ENCODE data around the gene LETMD1. TPM values are rescaled to one million over a fixed set of nuclear protein-coding genes. Genes with fewer than 3 reads are reported as not detected.

LETMD1 gene
- total and polyA plus RNA-seq, 2 of the 13 experiments (the other 11 are each of a cell fraction or from before 2014, with no cell fraction given) = 43.3 to 87.7 TPM

DNA sequence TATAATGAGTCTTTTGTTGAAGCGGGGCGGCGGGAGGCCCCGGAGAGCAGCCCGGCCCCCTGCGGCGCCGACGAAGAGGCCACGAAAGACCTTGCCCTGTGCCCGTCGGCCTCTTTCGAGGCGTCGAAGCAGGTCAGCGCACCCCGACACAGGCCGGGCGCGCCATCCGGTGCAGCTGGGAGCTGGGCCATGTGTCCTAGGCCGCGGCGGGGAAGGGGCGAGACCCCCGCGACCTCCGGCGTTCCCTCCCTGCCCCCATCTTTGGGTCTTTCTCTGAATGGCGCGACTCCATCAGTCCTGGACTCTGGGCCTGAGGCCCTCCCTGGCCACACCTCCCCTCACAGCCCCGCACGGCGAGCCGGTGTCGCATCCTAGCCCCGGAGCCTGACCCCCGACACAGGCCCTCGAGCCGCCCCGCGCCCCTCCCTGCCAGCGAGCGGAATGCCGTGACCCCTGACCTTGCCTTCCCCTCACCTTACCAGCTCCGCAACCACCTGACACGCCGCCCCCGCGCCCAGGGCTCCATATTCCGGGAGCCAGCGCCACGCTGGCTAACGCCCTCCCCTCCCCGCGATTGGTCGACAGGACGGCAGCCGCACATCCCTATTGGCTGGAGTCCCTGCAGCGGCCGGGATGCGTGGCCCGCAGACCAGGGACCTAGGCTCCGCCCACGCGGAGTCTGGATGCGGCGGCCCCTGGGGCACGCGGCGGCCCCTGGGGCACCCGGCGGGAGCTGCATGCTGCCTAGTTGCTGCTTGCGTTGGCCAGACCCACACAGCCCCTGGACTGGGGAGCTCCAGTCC, 22.1 kb upstream of the LETMD1 start, which contains the start of gene SLC11A2 (continued):
- TF ChIP-seq, protein P1, sequence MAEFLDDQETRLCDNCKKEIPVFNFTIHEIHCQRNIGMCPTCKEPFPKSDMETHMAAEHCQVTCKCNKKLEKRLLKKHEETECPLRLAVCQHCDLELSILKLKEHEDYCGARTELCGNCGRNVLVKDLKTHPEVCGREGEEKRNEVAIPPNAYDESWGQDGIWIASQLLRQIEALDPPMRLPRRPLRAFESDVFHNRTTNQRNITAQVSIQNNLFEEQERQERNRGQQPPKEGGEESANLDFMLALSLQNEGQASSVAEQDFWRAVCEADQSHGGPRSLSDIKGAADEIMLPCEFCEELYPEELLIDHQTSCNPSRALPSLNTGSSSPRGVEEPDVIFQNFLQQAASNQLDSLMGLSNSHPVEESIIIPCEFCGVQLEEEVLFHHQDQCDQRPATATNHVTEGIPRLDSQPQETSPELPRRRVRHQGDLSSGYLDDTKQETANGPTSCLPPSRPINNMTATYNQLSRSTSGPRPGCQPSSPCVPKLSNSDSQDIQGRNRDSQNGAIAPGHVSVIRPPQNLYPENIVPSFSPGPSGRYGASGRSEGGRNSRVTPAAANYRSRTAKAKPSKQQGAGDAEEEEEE (CRISPR knock-in tag; IDR thresholded peaks at IDR 0.05; ENCODE audit: borderline replicate concordance) = no peak
- TF ChIP-seq TOE1 (CRISPR knock-in tag; IDR thresholded peaks at IDR 0.05) = no peak
- TF ChIP-seq, protein P2, sequence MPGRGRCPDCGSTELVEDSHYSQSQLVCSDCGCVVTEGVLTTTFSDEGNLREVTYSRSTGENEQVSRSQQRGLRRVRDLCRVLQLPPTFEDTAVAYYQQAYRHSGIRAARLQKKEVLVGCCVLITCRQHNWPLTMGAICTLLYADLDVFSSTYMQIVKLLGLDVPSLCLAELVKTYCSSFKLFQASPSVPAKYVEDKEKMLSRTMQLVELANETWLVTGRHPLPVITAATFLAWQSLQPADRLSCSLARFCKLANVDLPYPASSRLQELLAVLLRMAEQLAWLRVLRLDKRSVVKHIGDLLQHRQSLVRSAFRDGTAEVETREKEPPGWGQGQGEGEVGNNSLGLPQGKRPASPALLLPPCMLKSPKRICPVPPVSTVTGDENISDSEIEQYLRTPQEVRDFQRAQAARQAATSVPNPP (CRISPR knock-in tag; IDR thresholded peaks at IDR 0.05) = no peak
- peak; percentile 65 for TF ChIP-seq U2AF1 (optimal IDR thresholded peaks at IDR 0.05; ENCODE audit: low read depth, low read length)
- TF ChIP-seq, protein P3, sequence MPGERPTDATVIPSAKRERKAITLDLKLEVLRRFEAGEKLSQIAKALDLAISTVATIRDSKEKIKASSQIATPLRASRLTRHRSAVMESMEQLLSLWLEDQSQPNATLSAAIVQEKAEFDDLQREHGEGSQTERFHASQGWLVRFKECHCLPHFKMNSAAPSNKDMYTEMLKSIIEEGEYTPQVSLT (CRISPR knock-in tag; IDR thresholded peaks at IDR 0.05; ENCODE audit: borderline replicate concordance, low read depth) = no peak; the same call in 1 of the 2 replicates
- TF ChIP-seq FOXC1 (CRISPR knock-in tag; IDR thresholded peaks at IDR 0.05; ENCODE audit: borderline replicate concordance) = peak; percentile 79; the same call in 1 of the 2 replicates
- TF ChIP-seq SCMH1 (CRISPR knock-in tag; IDR thresholded peaks at IDR 0.05; ENCODE audit: borderline replicate concordance) = no peak
- TF ChIP-seq ZNF10 (CRISPR knock-in tag; IDR thresholded peaks at IDR 0.05; ENCODE audit: borderline replicate concordance, low read depth) = no peak
- TF ChIP-seq, protein P4, sequence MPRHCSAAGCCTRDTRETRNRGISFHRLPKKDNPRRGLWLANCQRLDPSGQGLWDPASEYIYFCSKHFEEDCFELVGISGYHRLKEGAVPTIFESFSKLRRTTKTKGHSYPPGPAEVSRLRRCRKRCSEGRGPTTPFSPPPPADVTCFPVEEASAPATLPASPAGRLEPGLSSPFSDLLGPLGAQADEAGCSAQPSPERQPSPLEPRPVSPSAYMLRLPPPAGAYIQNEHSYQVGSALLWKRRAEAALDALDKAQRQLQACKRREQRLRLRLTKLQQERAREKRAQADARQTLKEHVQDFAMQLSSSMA (CRISPR knock-in tag; IDR thresholded peaks at IDR 0.05) = no peak; the same call in 1 of the 2 replicates
- TF ChIP-seq ZNF616 (CRISPR knock-in tag; IDR thresholded peaks at IDR 0.05; ENCODE audit: low read depth) = 0 out of 2 replicates have a peak, but pooled peaks have one; percentile 55
- peak; percentile 86 for TF ChIP-seq IKZF4 (CRISPR knock-in tag; IDR thresholded peaks at IDR 0.05; ENCODE audit: borderline replicate concordance, low read depth, not compliant biosample characterization)
- no peak for TF ChIP-seq HMG20B (CRISPR knock-in tag; conservative IDR thresholded peaks at IDR 0.05)
- TF ChIP-seq, protein P5, sequence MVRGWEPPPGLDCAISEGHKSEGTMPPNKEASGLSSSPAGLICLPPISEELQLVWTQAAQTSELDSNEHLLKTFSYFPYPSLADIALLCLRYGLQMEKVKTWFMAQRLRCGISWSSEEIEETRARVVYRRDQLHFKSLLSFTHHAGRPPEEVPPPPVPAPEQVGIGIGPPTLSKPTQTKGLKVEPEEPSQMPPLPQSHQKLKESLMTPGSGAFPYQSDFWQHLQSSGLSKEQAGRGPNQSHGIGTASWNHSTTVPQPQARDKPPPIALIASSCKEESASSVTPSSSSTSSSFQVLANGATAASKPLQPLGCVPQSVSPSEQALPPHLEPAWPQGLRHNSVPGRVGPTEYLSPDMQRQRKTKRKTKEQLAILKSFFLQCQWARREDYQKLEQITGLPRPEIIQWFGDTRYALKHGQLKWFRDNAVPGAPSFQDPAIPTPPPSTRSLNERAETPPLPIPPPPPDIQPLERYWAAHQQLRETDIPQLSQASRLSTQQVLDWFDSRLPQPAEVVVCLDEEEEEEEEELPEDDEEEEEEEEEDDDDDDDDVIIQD (CRISPR knock-in tag; IDR thresholded peaks at IDR 0.05; ENCODE audit: low read depth) = no peak; the same call in 1 of the 2 replicates
- TF ChIP-seq, protein P6, sequence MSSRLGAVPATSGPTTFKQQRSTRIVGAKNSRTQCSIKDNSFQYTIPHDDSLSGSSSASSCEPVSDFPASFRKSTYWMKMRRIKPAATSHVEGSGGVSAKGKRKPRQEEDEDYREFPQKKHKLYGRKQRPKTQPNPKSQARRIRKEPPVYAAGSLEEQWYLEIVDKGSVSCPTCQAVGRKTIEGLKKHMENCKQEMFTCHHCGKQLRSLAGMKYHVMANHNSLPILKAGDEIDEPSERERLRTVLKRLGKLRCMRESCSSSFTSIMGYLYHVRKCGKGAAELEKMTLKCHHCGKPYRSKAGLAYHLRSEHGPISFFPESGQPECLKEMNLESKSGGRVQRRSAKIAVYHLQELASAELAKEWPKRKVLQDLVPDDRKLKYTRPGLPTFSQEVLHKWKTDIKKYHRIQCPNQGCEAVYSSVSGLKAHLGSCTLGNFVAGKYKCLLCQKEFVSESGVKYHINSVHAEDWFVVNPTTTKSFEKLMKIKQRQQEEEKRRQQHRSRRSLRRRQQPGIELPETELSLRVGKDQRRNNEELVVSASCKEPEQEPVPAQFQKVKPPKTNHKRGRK (CRISPR knock-in tag; IDR thresholded peaks at IDR 0.05) = no peak
- TF ChIP-seq MYNN (CRISPR knock-in tag; IDR thresholded peaks at IDR 0.05; ENCODE audit: low read depth) = no peak
- TF ChIP-seq NCOR1 (IDR thresholded peaks at IDR 0.05; ENCODE audit: borderline replicate concordance, low read length) = no peak
- TF ChIP-seq ZFP1 (CRISPR knock-in tag; IDR thresholded peaks at IDR 0.05) = 0 out of 2 replicates have a peak, but pooled peaks have one; percentile 31
- peak; percentile 5; the same call in 1 of the 2 replicates for TF ChIP-seq ZNF766 (CRISPR knock-in tag; IDR thresholded peaks at IDR 0.05; ENCODE audit: borderline replicate concordance)
- TF ChIP-seq EEA1 (CRISPR knock-in tag; IDR thresholded peaks at IDR 0.05; ENCODE audit: borderline replicate concordance) = peak; percentile 32; the same call in 1 of the 2 replicates
- peak; percentile 79 for TF ChIP-seq HNRNPLL (IDR thresholded peaks at IDR 0.05; ENCODE audit: low read depth, low read length, poor library complexity, severe bottlenecking)
- peak; percentile 91; the same call in 1 of the 2 replicates for TF ChIP-seq RFXAP (CRISPR knock-in tag; IDR thresholded peaks at IDR 0.05; ENCODE audit: borderline replicate concordance)
